Ectodermal cell (in vitro differentiated cells): ENCODE measurements around the gene FRMD1.

Source experiments
- H3K27ac ChIP-seq: 2 replicates; pipeline ENCODE4 v1.7.0; 2013; ENCODE audit warnings: mild to moderate bottlenecking, low read depth, low read length; ENCODE audit not compliant: insufficient read depth, poor library complexity, severe bottlenecking
- H3K27me3 ChIP-seq: 2 replicates; pipeline ENCODE4 v1.7.0; 2013; ENCODE audit warnings: mild to moderate bottlenecking, low read length; ENCODE audit not compliant: insufficient read depth, control insufficient read depth, poor library complexity, severe bottlenecking
- H3K36me3 ChIP-seq: one replicate; pipeline ENCODE4 v1.7.0; 2013; ENCODE audit warnings: low read length; ENCODE audit not compliant: control insufficient read depth, insufficient read depth
- H3K4me1 ChIP-seq: one replicate; pipeline ENCODE4 v1.7.0; 2013; ENCODE audit warnings: low read length; ENCODE audit not compliant: control insufficient read depth, insufficient read depth
- H3K4me3 ChIP-seq: 2 replicates; pipeline ENCODE4 v1.7.0; 2013; ENCODE audit warnings: low read depth, low read length, control low read depth; ENCODE audit not compliant: insufficient read depth
- H3K9me3 ChIP-seq: 2 replicates; pipeline ENCODE4 v1.7.0; 2013; ENCODE audit warnings: mild to moderate bottlenecking, low read length, moderate library complexity; ENCODE audit not compliant: control insufficient read depth
- WGBS, 2 experiments: methylation state at CpG; one replicate each; pipeline ENCODE4 v1.1.7; 2013; ENCODE audit warnings: missing lambda C conversion rate in 2 of 2; 5-methylcytosine and 5-hydroxymethylcytosine counted together

The FRMD1 gene

GRCh38 chr6:168102315-168102985 lies 23.4 kb upstream of the FRMD1 start:
- Histone ChIP-seq H3K27me3 (peaks cover 64% of the 10 kb centered on the region), H3K36me3 (no peaks in the 10 kb centered on the region), H3K27ac (no peak overlapping the region), H3K4me3 (no peak overlapping the region), H3K4me1 (peaks cover 5% of the 10 kb centered on the region), H3K9me3 (no peaks in the 10 kb centered on the region)
- 67 to 71% methylated on average over 10 of the region's 10 CpGs for WGBS, 2 experiments

GRCh38 chr6:168101590-168102314 lies 22.7 kb upstream of the FRMD1 start:
- Histone ChIP-seq H3K27me3 (peaks cover 64% of the 10 kb centered on the region), H3K4me3 (peak overlapping the region; percentile 14)
- 10 to 11% methylated on average over 61 of the region's 61 CpGs for WGBS, 2 experiments

GRCh38 chr6:168100803-168101589 lies 22.0 kb upstream of the FRMD1 start:
- H3K4me1 ChIP-seq = peaks cover 5% of the 10 kb centered on the region

More at GRCh38 chr6:168101590-168102314, 22.7 kb upstream of the FRMD1 start:
- H3K4me1 ChIP-seq = peaks cover 5% of the 10 kb centered on the region
- no peaks in the 10 kb centered on the region for H3K36me3 ChIP-seq
- no peak overlapping the region for H3K27ac ChIP-seq
- H3K9me3 ChIP-seq = no peaks in the 10 kb centered on the region

GRCh38 chr6:168100011-168100802 lies 21.2 kb upstream of the FRMD1 start:
- H3K9me3 ChIP-seq = no peaks in the 10 kb centered on the region
- peaks cover 64% of the 10 kb centered on the region for H3K27me3 ChIP-seq
- no peaks in the 10 kb centered on the region for H3K36me3 ChIP-seq
- H3K4me3 ChIP-seq = no peak overlapping the region
- 83 to 85% methylated on average over 23 to 26 of the region's 26 CpGs for WGBS, 2 experiments
- H3K27ac ChIP-seq = no peak overlapping the region
- peaks cover 5% of the 10 kb centered on the region for H3K4me1 ChIP-seq

More at GRCh38 chr6:168100803-168101589, 22.0 kb upstream of the FRMD1 start:
- 5 to 9% methylated on average over 50 to 52 of the region's 52 CpGs for WGBS, 2 experiments
- peak overlapping the region; percentile 14 for H3K4me3 ChIP-seq
- no peak overlapping the region for H3K27ac ChIP-seq
- H3K27me3 ChIP-seq = peaks cover 64% of the 10 kb centered on the region
- H3K36me3 ChIP-seq = no peaks in the 10 kb centered on the region
- no peaks in the 10 kb centered on the region for H3K9me3 ChIP-seq

GRCh38 chr6:168099201-168100010 lies 20.4 kb upstream of the FRMD1 start:
- Histone ChIP-seq H3K27me3 (peaks cover 58% of the 10 kb centered on the region), H3K27ac (no peak overlapping the region), H3K4me1 (peaks cover 5% of the 10 kb centered on the region), H3K36me3 (no peaks in the 10 kb centered on the region), H3K4me3 (no peak overlapping the region), H3K9me3 (no peaks in the 10 kb centered on the region)
- 58 to 61% methylated on average over 23 of the region's 23 CpGs for WGBS, 2 experiments

- Histone ChIP-seq H3K4me3 (no peak overlapping the region), H3K9me3 (no peaks in the 10 kb centered on the region), H3K27me3 (peaks cover 50% of the 10 kb centered on the region), H3K36me3 (no peaks in the 10 kb centered on the region), H3K27ac (no peak overlapping the region), H3K4me1 (peaks cover 5% of the 10 kb centered on the region)
- 91 to 95% methylated on average over 13 of the region's 13 CpGs for WGBS, 2 experiments
These were observed 19.4 kb upstream of the FRMD1 start for GRCh38 chr6:168098431-168098861.

- Histone ChIP-seq H3K4me1 (peaks cover 5% of the 10 kb centered on the region), H3K9me3 (no peaks in the 10 kb centered on the region), H3K27me3 (peaks cover 44% of the 10 kb centered on the region), H3K4me3 (no peak overlapping the region), H3K36me3 (no peaks in the 10 kb centered on the region), H3K27ac (no peak overlapping the region)
- 93 to 94% methylated on average over 22 of the region's 22 CpGs for WGBS, 2 experiments
These were observed 18.8 kb upstream of the FRMD1 start for GRCh38 chr6:168097621-168098430.

- peaks cover 38% of the 10 kb centered on the region for H3K27me3 ChIP-seq
- no peaks in the 10 kb centered on the region for H3K36me3 ChIP-seq
- H3K4me1 ChIP-seq = peaks cover 5% of the 10 kb centered on the region
- H3K27ac ChIP-seq = no peak overlapping the region
- no peak overlapping the region for H3K4me3 ChIP-seq
- no peaks in the 10 kb centered on the region for H3K9me3 ChIP-seq
- WGBS, 2 experiments = 95 to 96% methylated on average over 10 of the region's 10 CpGs
These were observed 18.2 kb upstream of the FRMD1 start for GRCh38 chr6:168097221-168097620.
